Measurements from ENCODE around the gene UBASH3B. TPM values are rescaled to one million over a fixed set of nuclear protein-coding genes. Genes with fewer than 3 reads are reported as not detected.
A peak's percentile ranks its signal among the peaks of the same experiment; 100 is the strongest.

Gene UBASH3B
- total RNA-seq, 1 experiment from 2014 or later: 8.0 TPM

DNA sequence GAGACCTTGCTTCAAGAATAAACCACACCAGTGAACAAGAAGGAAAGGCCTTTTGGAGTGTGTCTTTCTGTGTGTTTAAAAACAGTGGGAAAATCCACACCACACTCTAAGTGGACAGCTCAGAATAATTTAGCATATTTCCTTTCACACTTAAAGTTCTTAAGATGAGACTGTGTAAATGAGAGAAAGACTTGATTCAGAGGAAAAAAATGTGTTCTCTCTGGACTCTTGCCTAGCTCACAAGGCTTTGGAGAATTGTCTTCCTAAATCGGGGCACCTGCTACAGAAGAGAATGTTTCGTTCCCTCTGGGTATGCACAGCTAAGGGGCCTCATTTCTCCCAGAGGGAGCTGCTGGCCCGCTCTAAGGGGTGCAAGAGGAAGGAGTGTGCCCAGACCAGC, 154.3 kb downstream of the UBASH3B start:
- no peak overlapping the region for H2BK5ac ChIP-seq (ENCODE audit: insufficient read length, low read length)
- no peak overlapping the region for H2BK12ac ChIP-seq (ENCODE audit: insufficient read length, low read depth, low read length)
- no peak overlapping the region for H4K8ac ChIP-seq (replicated peaks; ENCODE audit: insufficient read length, low read depth, low read length)
- Mint-ChIP-seq H3K27me3 (ENCODE audit: low read depth) (no peaks in the 10 kb centered on the region), H3K36me3 (ENCODE audit: insufficient read depth in 1 of 3, low read depth in 3 of 3) (no peaks in the 10 kb centered on the region), H3K27ac (peak overlapping the region in 1 of 3 experiments; percentile 66; a peak in 1 of 7 replicates), H3K4me1 (peaks cover 36 to 50% of the 10 kb centered on the region in 2 experiments), H3K9me3 (no peaks in the 10 kb centered on the region), H3K4me3 (no peak overlapping the region)
- no peak overlapping the region for H2BK15ac ChIP-seq (ENCODE audit: low read depth, low read length)
- no peak overlapping the region for H2AFZ ChIP-seq (ENCODE audit: low read length)
- no peaks in the 10 kb centered on the region for H4K20me1 ChIP-seq (ENCODE audit: control insufficient read depth, insufficient read depth, insufficient read length)
- H3K4ac ChIP-seq (ENCODE audit: low read depth, low read length): no peak overlapping the region
- no peak overlapping the region for H3K18ac ChIP-seq (ENCODE audit: insufficient read length, low read depth, low read length)
- no peak overlapping the region for H3K27ac ChIP-seq (ENCODE audit: insufficient read length, low read depth, low read length)
- TF ChIP-seq, protein P1, sequence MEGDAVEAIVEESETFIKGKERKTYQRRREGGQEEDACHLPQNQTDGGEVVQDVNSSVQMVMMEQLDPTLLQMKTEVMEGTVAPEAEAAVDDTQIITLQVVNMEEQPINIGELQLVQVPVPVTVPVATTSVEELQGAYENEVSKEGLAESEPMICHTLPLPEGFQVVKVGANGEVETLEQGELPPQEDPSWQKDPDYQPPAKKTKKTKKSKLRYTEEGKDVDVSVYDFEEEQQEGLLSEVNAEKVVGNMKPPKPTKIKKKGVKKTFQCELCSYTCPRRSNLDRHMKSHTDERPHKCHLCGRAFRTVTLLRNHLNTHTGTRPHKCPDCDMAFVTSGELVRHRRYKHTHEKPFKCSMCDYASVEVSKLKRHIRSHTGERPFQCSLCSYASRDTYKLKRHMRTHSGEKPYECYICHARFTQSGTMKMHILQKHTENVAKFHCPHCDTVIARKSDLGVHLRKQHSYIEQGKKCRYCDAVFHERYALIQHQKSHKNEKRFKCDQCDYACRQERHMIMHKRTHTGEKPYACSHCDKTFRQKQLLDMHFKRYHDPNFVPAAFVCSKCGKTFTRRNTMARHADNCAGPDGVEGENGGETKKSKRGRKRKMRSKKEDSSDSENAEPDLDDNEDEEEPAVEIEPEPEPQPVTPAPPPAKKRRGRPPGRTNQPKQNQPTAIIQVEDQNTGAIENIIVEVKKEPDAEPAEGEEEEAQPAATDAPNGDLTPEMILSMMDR (conservative IDR thresholded peaks at IDR 0.05): no peak
- no peaks in the 10 kb centered on the region for H3K79me2 ChIP-seq (ENCODE audit: insufficient read depth, low read length)
- no peak overlapping the region for H3T11ph ChIP-seq (ENCODE audit: low read length)
- H2BK20ac ChIP-seq (ENCODE audit: low read depth, low read length, poor library complexity, severe bottlenecking): no peak overlapping the region
- H3K4me2 ChIP-seq (ENCODE audit: insufficient read depth, insufficient read length, low read length): no peak overlapping the region
- H4K5ac ChIP-seq (ENCODE audit: insufficient read length, low read depth, low read length): no peak overlapping the region
- no peak overlapping the region for H3K9ac ChIP-seq (ENCODE audit: extremely low read depth, insufficient read length, low read length)
- H2AK5ac ChIP-seq (ENCODE audit: insufficient read length, low read length): no peak overlapping the region
- peaks cover 6% of the 10 kb centered on the region for H3K4me1 ChIP-seq (ENCODE audit: insufficient read depth, low read length)
- no peaks in the 10 kb centered on the region for H3K79me1 ChIP-seq (ENCODE audit: insufficient read depth, low read depth, low read length, poor library complexity, severe bottlenecking)
- peaks cover 5% of the 10 kb centered on the region for H3K23me2 ChIP-seq (ENCODE audit: insufficient read length, low read depth, low read length, poor library complexity, severe bottlenecking)
- DNase-seq: no peak
- no CpG with 5 or more reads among the region's 3 CpGs for WGBS (ENCODE audit: extremely low coverage, insufficient read length, low lambda C conversion rate)
- H4K91ac ChIP-seq (ENCODE audit: insufficient read length, low read depth, low read length): no peak overlapping the region
- H3K56ac ChIP-seq (ENCODE audit: insufficient read length, low read depth, low read length): no peak overlapping the region
- no peak overlapping the region for H2BK120ac ChIP-seq (ENCODE audit: low read depth, low read length, poor library complexity, severe bottlenecking)
- no peak overlapping the region for H3K23ac ChIP-seq (ENCODE audit: insufficient read length, low read depth, low read length)
- no peaks in the 10 kb centered on the region for H3K9me3 ChIP-seq (ENCODE audit: control insufficient read depth, low read depth, low read length)
- no peaks in the 10 kb centered on the region for H3K27me3 ChIP-seq (ENCODE audit: insufficient read depth, low read length)
- no peak overlapping the region for H3K14ac ChIP-seq (ENCODE audit: insufficient read depth, low read length)
